Embryonic facial prominence (tissue), 1 donor: ENCODE data around the gene TSPAN15.

ENCODE experiments used
- DNase-seq: peaks from one replicate; pipeline ENCODE4 v3.0.0-alpha.2; 2016; ENCODE audit errors: extremely low spot score

Gene TSPAN15

GRCh38 chr10:69417542-69417941 is 33.7 kb upstream of the TSPAN15 start:
- no peak for DNase-seq

GRCh38 chr10:69418052-69418752 is 33.1 kb upstream of the TSPAN15 start:
- DNase-seq = no peak

- DNase-seq = no peak
These were observed 32.0 kb upstream of the TSPAN15 start for GRCh38 chr10:69419096-69419743.

- DNase-seq = no peak
These were observed 31.5 kb upstream of the TSPAN15 start for GRCh38 chr10:69419744-69420126.

- no peak for DNase-seq
These were observed 29.5 kb upstream of the TSPAN15 start for GRCh38 chr10:69421611-69422308.

- DNase-seq = no peak
These were observed 28.6 kb upstream of the TSPAN15 start for GRCh38 chr10:69422676-69423075.

- DNase-seq = no peak
These were observed 26.2 kb upstream of the TSPAN15 start for GRCh38 chr10:69425041-69425440.

- DNase-seq = no peak
These were observed 25.6 kb upstream of the TSPAN15 start for GRCh38 chr10:69425511-69426298.

- DNase-seq = no peak
These were observed 24.9 kb upstream of the TSPAN15 start for GRCh38 chr10:69426376-69426727.

GRCh38 chr10:69428165-69428564 is 23.1 kb upstream of the TSPAN15 start:
- no peak for DNase-seq

GRCh38 chr10:69434169-69434568 is 17.1 kb upstream of the TSPAN15 start:
- DNase-seq = no peak

GRCh38 chr10:69434926-69435325 is 16.3 kb upstream of the TSPAN15 start:
- no peak for DNase-seq

GRCh38 chr10:69435966-69436520 is 15.2 kb upstream of the TSPAN15 start:
- DNase-seq = no peak

- no peak for DNase-seq
These were observed 13.7 kb upstream of the TSPAN15 start for GRCh38 chr10:69437321-69438259.

GRCh38 chr10:69438536-69439349 is 12.5 kb upstream of the TSPAN15 start:
- peak; percentile 18 for DNase-seq

GRCh38 chr10:69439350-69439739 is 11.9 kb upstream of the TSPAN15 start:
- no peak for DNase-seq

- no peak for DNase-seq
These were observed 11.3 kb upstream of the TSPAN15 start for GRCh38 chr10:69439813-69440506.

GRCh38 chr10:69443354-69443753 is 7.9 kb upstream of the TSPAN15 start:
- DNase-seq = no peak

GRCh38 chr10:69445041-69445440 is 6.2 kb upstream of the TSPAN15 start:
- no peak for DNase-seq
